GM19351 (cell line): ENCODE data around the gene CAMTA1.
"Not testable (repeated sequence)": the region's sequence is repeated elsewhere in the genome, so short reads cannot be mapped to it uniquely, and the experiment has no call there.

Experiments used
- ATAC-seq: cut with Tn5 transposase; IDR thresholded peaks from one replicate; pipeline ENCODE4 v1.9.1; 2021; ENCODE audit warnings: mild to moderate bottlenecking, moderate library complexity; ENCODE audit not compliant: unreplicated experiment

The CAMTA1 gene

GRCh38 chr1:7120863-7121621 is 335.8 kb downstream of the CAMTA1 start:
- no peak for ATAC-seq

GRCh38 chr1:7121622-7121988 is 336.4 kb downstream of the CAMTA1 start:
- ATAC-seq = no peak

GRCh38 chr1:7127322-7128075 is 342.2 kb downstream of the CAMTA1 start:
- no peak for ATAC-seq

- no peak for ATAC-seq
These were observed 343.0 kb downstream of the CAMTA1 start for GRCh38 chr1:7128293-7128692.

DNA sequence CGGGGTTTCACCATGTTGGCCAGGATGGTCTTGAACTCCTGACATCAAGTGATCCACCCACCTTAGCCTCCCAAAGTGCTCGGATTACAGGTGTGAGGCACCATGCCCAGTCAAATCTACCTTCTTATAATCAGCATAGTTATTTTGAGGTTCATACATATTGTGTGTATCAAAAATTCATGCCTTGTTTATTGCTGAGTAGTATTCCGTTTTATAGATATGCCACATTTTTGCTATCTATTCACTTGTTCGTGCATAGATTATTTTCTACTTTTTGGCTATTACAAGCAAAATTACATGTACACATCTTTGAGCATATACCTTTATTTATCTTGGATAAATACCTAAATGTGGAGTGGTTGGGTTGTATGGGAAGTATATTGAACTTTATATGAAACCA is 344.9 kb downstream of the CAMTA1 start:
- no peak for ATAC-seq

GRCh38 chr1:7135493-7135892 is 350.2 kb downstream of the CAMTA1 start:
- no peak for ATAC-seq

DNA sequence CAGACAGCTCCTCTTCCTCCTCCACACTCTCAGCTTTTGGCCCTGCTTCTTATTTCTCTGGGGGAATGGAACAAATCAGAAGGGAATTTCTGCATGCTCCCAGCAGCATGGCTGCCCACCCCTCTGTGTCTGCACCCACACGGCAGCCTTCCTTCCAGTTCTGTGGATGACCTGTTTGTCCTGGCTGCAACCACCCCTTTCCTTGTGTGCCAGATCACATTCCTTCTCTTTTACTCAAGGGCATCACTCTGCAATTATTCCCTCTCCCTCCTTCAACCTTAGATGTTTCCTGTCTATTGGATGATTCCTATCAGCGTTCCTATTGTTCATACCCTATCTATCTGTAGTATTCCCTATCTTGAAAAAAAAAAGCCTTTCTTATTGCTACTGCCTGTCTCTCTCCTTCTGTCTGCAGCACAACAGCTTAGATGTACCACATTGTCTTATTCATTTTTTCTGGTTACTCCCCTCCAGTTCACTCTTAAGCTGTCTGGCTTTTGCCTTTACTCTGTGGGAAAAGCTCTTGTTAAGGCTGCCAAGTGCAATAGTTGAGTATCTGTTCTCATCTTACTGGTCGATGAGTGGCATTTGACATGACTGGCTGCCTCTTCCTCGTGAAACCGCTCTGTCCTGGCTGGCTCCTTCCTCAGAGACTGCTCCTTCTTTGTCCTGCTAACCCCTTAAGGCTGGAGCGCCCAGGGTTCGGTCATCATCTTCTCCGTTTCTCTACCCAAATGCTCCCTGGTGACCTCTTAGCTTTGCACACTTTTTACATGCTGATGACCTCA is 351.1 kb downstream of the CAMTA1 start:
- no peak for ATAC-seq

DNA sequence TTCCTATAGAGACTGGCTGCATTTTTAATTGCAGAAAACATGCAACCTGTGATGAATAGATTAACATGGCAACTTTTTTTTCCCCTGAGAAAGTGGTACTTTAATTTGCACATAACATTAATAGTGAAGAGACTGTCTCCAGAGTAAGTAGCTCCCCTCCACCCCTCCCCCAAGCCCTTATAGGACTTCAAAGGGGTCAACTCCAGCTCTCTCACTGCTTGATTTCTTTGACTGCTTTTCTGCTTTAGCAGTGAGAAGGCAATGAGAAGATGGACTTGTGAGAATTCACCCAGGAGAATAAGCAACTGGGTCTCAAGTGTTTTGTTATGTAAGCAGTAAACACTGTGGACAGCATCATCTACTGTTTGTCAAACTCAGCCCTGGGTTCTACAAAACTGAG is 355.0 kb downstream of the CAMTA1 start:
- no peak for ATAC-seq

DNA sequence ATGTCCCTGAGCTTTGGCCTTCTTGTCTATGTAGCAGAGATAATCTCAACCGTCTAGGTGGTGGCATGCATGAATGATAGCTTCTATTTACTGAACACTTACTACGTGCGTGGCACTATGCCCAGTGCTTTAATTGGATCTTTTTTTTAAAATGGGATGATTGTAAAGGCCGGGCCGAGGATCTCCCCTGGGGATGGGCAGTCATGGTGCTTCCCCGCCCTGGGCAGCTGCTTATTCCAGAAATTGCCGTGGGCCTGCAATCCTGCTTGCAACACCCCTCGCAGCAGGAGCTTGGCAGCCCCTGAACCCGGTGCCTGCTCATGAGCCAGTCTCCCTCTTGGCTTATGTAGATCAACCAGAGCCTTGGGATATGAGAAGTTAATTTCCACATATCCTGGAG is 360.7 kb downstream of the CAMTA1 start:
- ATAC-seq = no peak

DNA sequence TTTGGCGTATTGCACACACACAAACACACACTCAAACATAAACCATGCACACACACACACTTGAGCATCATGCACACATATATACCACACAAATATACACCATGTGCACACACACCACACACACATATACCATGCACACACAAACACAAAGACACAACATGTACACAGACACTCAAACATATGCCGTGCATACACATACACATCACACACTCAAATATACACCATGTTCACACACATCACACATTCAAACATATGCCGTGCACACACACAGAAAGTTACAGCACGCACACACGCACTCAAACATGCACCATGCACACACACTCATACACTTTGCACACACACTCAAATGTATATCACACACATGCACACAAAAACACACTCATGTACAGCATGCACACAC is 361.5 kb downstream of the CAMTA1 start:
- ATAC-seq = no peak

GRCh38 chr1:7147581-7148282 is 362.5 kb downstream of the CAMTA1 start:
- ATAC-seq = not testable (repeated sequence)

- ATAC-seq = no peak
These were observed 364.0 kb downstream of the CAMTA1 start for GRCh38 chr1:7149080-7149838.

- no peak for ATAC-seq
These were observed 365.5 kb downstream of the CAMTA1 start for GRCh38 chr1:7150724-7151280.

DNA sequence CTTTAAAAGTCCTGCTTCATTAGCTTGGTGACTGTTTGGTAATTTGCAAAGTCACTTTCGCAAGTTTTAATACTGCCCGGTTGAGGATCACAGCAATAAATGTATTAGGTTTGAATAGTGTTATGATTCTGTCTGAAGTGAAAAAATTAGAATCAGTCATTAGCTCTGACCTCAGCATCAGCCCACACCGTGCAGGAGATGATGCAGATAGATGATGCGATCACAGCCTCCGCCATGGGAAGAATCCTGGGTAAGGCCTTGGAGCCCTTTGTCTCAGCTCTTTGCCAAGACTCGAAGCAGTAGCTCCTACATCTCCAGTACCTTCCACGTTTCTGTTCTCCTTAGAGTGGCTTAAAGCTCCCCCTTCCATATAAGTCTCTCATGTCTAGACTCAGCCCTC is 366.7 kb downstream of the CAMTA1 start:
- no peak for ATAC-seq

DNA sequence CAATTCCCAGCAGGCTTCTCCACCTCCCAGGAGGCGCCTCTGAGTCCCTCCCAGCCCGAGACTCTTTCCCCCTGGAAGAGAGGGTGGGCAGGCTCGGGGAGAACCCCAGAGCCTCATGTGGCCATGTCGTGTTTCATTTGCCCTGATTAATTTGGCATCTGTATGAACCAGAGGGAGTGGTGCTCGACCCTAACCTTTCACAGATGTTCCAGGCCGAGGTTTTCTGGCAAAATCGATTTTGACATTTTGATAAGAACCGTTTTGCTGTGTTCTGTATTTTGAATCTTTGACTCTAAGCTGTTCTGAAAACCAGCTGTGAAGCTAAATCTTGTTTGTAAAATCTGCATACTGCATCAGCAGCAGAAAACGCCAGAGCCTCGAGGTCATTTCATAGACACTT is 367.4 kb downstream of the CAMTA1 start:
- no peak for ATAC-seq

GRCh38 chr1:7153464-7153863 is 368.2 kb downstream of the CAMTA1 start:
- no peak for ATAC-seq

- ATAC-seq = no peak
These were observed 374.0 kb downstream of the CAMTA1 start for GRCh38 chr1:7159116-7159781.

GRCh38 chr1:7168554-7168953 is 383.3 kb downstream of the CAMTA1 start:
- not testable (repeated sequence) for ATAC-seq

DNA sequence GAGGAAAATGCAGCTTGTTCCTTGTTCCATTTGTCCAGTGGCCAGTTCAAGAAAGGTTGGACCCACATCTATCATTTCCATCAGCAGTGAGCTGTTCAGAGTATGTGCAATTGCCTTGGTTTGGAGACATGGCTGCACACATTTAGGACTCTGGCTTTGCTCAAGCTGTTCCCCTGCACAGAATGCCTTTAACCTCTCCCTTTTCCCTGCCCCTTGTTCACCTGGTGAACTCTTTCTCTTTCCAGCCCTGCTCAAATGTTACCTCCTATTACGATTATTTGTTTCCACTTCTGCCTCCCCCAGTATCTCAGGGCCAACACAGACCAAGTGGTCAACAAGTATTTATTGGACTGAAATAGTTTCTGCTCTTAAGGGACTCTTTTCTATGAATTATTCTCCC is 385.9 kb downstream of the CAMTA1 start:
- ATAC-seq = no peak
